H1 (cell line): Measurements from ENCODE around the gene NTPCR. TPM values are rescaled to one million over a fixed set of nuclear protein-coding genes. Genes with fewer than 3 reads are reported as not detected.

Source experiments
- CTCF ChIA-PET: fragments of 300-600 bp; sonication (Branson Sonifier 250); formaldehyde crosslinking; loops from one replicate; lab custom pipeline; 2021; ENCODE audit not compliant: partially characterized antibody; lab: Charles Lee
- POLR2A ChIA-PET: fragments of 300-600 bp; sonication (Branson Sonifier 250); formaldehyde crosslinking; loops from one replicate; lab custom pipeline; 2021; ENCODE audit warnings: inconsistent platforms; ENCODE audit not compliant: partially characterized antibody; lab: Charles Lee
- DNase-seq, 2 experiments: peaks; one replicate each; pipeline versions ENCODE4 v3.0.0 to v3.0.0-alpha.2; 2010 to 2022; ENCODE audit warnings: low spot score in 2 of 2, low read depth in 1 of 2, mixed read lengths in 1 of 2
- FAIRE-seq: peaks from 2 replicates; lab custom pipeline; 2011; peaks lifted over from hg19 to GRCh38; lab: Jason Lieb, UNC
- H2AFZ ChIP-seq: 2 replicates; pipeline ENCODE4 v1.8.1; 2012; ENCODE audit warnings: low read length, inconsistent platforms
- H2AK5ac ChIP-seq: 2 replicates; pipeline ENCODE4 v1.6.1; 2013; ENCODE audit warnings: low read depth, low read length
- H2BK120ac ChIP-seq: replicated peaks from 2 replicates; pipeline ENCODE3; 2013; ENCODE audit warnings: low read depth, low read length, inconsistent platforms
- H2BK12ac ChIP-seq: 2 replicates; pipeline ENCODE4 v1.6.1; 2013; ENCODE audit warnings: low read depth, low read length
- H2BK15ac ChIP-seq: 2 replicates; pipeline ENCODE4 v1.6.1; 2013; ENCODE audit warnings: low read length
- H2BK20ac ChIP-seq: 2 replicates; pipeline ENCODE4 v1.6.1; 2013; ENCODE audit warnings: low read length
- H2BK5ac ChIP-seq: 2 replicates; pipeline ENCODE4 v1.6.1; 2013; ENCODE audit warnings: low read depth, low read length
- H3K14ac ChIP-seq: 2 replicates; pipeline ENCODE4 v1.6.1; 2013; ENCODE audit warnings: inconsistent platforms; ENCODE audit not compliant: insufficient read length
- H3K18ac ChIP-seq: 2 replicates; pipeline ENCODE4 v1.6.1; 2013; ENCODE audit warnings: low read length; ENCODE audit errors: extremely low read depth
- H3K23ac ChIP-seq: 2 replicates; pipeline ENCODE4 v1.6.1; 2013; ENCODE audit warnings: inconsistent platforms; ENCODE audit not compliant: insufficient read length
- H3K23me2 ChIP-seq: 2 replicates; pipeline ENCODE4 v1.6.1; 2013; ENCODE audit warnings: low read depth, low read length
- H3K27ac ChIP-seq: 2 replicates; pipeline ENCODE4 v1.6.1; 2011; ENCODE audit warnings: low read depth, low read length, inconsistent platforms
- H3K27me3 ChIP-seq, 4 experiments: replicated peaks in 1 of 4; 1 replicate in 1 of 4; 2 replicates in 3 of 4; pipeline versions ENCODE4 v1.6.1 to v1.8.1; 2011 to 2013; ENCODE audit warnings: low read length in 3 of 4, mild to moderate bottlenecking in 3 of 4, inconsistent platforms in 2 of 4, mixed read lengths in 2 of 4, moderate library complexity in 1 of 4; ENCODE audit not compliant: control insufficient read depth in 3 of 4, insufficient read depth in 3 of 4; ENCODE audit errors: extremely low read depth in 1 of 4
- H3K36me3 ChIP-seq, 4 experiments: 2 replicates each; pipeline versions ENCODE4 v1.6.1 to v1.8.1; 2011 to 2013; ENCODE audit warnings: mild to moderate bottlenecking in 4 of 4, low read length in 3 of 4, moderate library complexity in 2 of 4, control low read depth in 1 of 4, inconsistent platforms in 1 of 4; ENCODE audit not compliant: insufficient read depth in 4 of 4, control insufficient read depth in 2 of 4
- H3K4ac ChIP-seq: replicated peaks from 2 replicates; pipeline ENCODE3; 2013; ENCODE audit warnings: low read length, low read depth, mixed read lengths, inconsistent platforms; ENCODE audit not compliant: insufficient read length
- H3K4me1 ChIP-seq, 4 experiments: replicated peaks in 1 of 4; 1 replicate in 1 of 4; 2 replicates in 3 of 4; pipeline versions ENCODE4 v1.6.1 to v1.8.1; 2011 to 2013; ENCODE audit warnings: low read length in 3 of 4, inconsistent platforms in 2 of 4, mixed read lengths in 1 of 4; ENCODE audit not compliant: insufficient read depth in 4 of 4, control insufficient read depth in 3 of 4
- H3K4me2 ChIP-seq, 2 experiments: 2 replicates each; pipeline versions ENCODE4 v1.6.1 to v1.8.1; 2011 to 2013; ENCODE audit warnings: low read depth in 2 of 2, low read length in 2 of 2, control low read depth in 1 of 2, inconsistent platforms in 1 of 2, mild to moderate bottlenecking in 1 of 2; ENCODE audit not compliant: insufficient read depth in 1 of 2
- H3K4me3 ChIP-seq, 4 experiments: fragments of 200-600, 300-600 bp in 1 of 4; sonication (generic), shearing (Covaris generic), sonication (Bioruptor Twin) in 1 of 4; 2 replicates each; pipeline versions ENCODE4 v1.5.1 to v1.8.1; 2011 to 2016; ENCODE audit warnings: low read length in 4 of 4, low read depth in 3 of 4, control low read depth in 2 of 4, inconsistent platforms in 2 of 4, mild to moderate bottlenecking in 2 of 4, mixed read lengths in 1 of 4, moderate library complexity in 1 of 4; ENCODE audit not compliant: insufficient read depth in 2 of 4; ENCODE audit errors: extremely low read depth in 1 of 4
- H3K56ac ChIP-seq: replicated peaks from 2 replicates; pipeline ENCODE3; 2013; ENCODE audit warnings: low read depth, mild to moderate bottlenecking, mixed read lengths, low read length, inconsistent platforms; ENCODE audit not compliant: insufficient read length
- H3K79me1 ChIP-seq: 2 replicates; pipeline ENCODE4 v1.6.1; 2013; ENCODE audit warnings: low read depth, low read length, control low read depth
- H3K79me2 ChIP-seq, 2 experiments: 2 replicates each; pipeline versions ENCODE4 v1.6.1 to v1.8.1; 2012 to 2013; ENCODE audit warnings: low read length in 2 of 2, mild to moderate bottlenecking in 2 of 2, inconsistent platforms in 1 of 2; ENCODE audit not compliant: insufficient read depth in 2 of 2, control insufficient read depth in 1 of 2
- H3K9ac ChIP-seq, 4 experiments: replicated peaks in 1 of 4; 1 replicate in 1 of 4; 2 replicates in 3 of 4; pipeline versions ENCODE4 v1.6.1 to v1.8.1; 2011 to 2013; ENCODE audit warnings: low read depth in 3 of 4, low read length in 3 of 4, control low read depth in 2 of 4, mild to moderate bottlenecking in 2 of 4, moderate library complexity in 2 of 4, inconsistent platforms in 1 of 4; ENCODE audit errors: extremely low read depth in 1 of 4
- H3K9me3 ChIP-seq, 2 experiments: 2 replicates each; pipeline versions ENCODE4 v1.6.1 to v1.8.1; 2012 to 2013; ENCODE audit warnings: mild to moderate bottlenecking in 2 of 2, moderate library complexity in 2 of 2, control low read depth in 1 of 2, inconsistent platforms in 1 of 2, low read depth in 1 of 2, low read length in 1 of 2, mixed read lengths in 1 of 2; ENCODE audit not compliant: insufficient read depth in 2 of 2
- H4K20me1 ChIP-seq, 2 experiments: replicated peaks in 1 of 2; 2 replicates each; pipeline versions ENCODE3 to v1.8.1; 2011 to 2013; ENCODE audit warnings: inconsistent platforms in 2 of 2, low read length in 2 of 2, mild to moderate bottlenecking in 1 of 2; ENCODE audit not compliant: insufficient read depth in 2 of 2, control insufficient read depth in 1 of 2
- H4K5ac ChIP-seq: 2 replicates; pipeline ENCODE4 v1.6.1; 2013; ENCODE audit warnings: low read length, low read depth, mixed read lengths, inconsistent platforms; ENCODE audit not compliant: insufficient read length
- H4K8ac ChIP-seq: 2 replicates; pipeline ENCODE4 v1.8.0; 2013; ENCODE audit warnings: mild to moderate bottlenecking, moderate library complexity, low read length, inconsistent platforms; ENCODE audit not compliant: insufficient read depth; ENCODE audit errors: extremely low read depth
- H4K91ac ChIP-seq: replicated peaks from 2 replicates; pipeline ENCODE3; 2013; ENCODE audit warnings: low read length, mixed read lengths, inconsistent platforms; ENCODE audit not compliant: insufficient read length
- ATF2 ChIP-seq: IDR thresholded peaks from 2 replicates; pipeline ENCODE4 v1.6.1; 2012; ENCODE audit warnings: low read length, inconsistent platforms
- CBX5 ChIP-seq: fragments of 300-800, 300-1000 bp; sonication (generic); IDR thresholded peaks from 2 replicates; pipeline ENCODE4 v1.7.1; 2016; ENCODE audit warnings: antibody characterized with exemption, low read length, low read depth
- E2F6 ChIP-seq: IDR thresholded peaks from 2 replicates; pipeline ENCODE4 v1.6.1; 2012; ENCODE audit warnings: inconsistent platforms
- EGR1 ChIP-seq: IDR thresholded peaks from 2 replicates; pipeline ENCODE4 v1.6.1; 2011; ENCODE audit warnings: low read depth, low read length, borderline replicate concordance
- HDAC6 ChIP-seq: IDR thresholded peaks from one replicate; pipeline ENCODE4 v1.7.1; 2012; ENCODE audit warnings: low read depth, mild to moderate bottlenecking, inconsistent platforms, low read length, moderate library complexity
- JUN ChIP-seq: IDR thresholded peaks from 2 replicates; pipeline ENCODE4 v1.6.1; 2011; ENCODE audit warnings: low read depth, mild to moderate bottlenecking, improper control_type of control experiment, low read length
- MAX ChIP-seq: IDR thresholded peaks from 2 replicates; pipeline ENCODE4 v1.6.1; 2012; ENCODE audit warnings: inconsistent platforms
- RBBP5 ChIP-seq: IDR thresholded peaks from 2 replicates; pipeline ENCODE4 v1.7.1; 2012; ENCODE audit warnings: low read depth, mild to moderate bottlenecking, inconsistent platforms, low read length, moderate library complexity, borderline replicate concordance
- SAP30 ChIP-seq: fragments of 300-600 bp; sonication (generic); IDR thresholded peaks from 2 replicates; pipeline ENCODE4 v1.7.1; 2012; ENCODE audit warnings: low read length, moderate library complexity, mild to moderate bottlenecking, inconsistent platforms; ENCODE audit not compliant: insufficient read depth, insufficient replicate concordance
- SIRT6 ChIP-seq: IDR thresholded peaks from one replicate; pipeline ENCODE4 v1.7.1; 2012; ENCODE audit warnings: low read length, inconsistent platforms
- TAF7 ChIP-seq: optimal IDR thresholded peaks from 2 replicates; pipeline ENCODE3; 2011; ENCODE audit warnings: low read depth, mild to moderate bottlenecking, inconsistent platforms, low read length, moderate library complexity, borderline replicate concordance
- WGBS, 2 experiments: shearing (Covaris generic) in 1 of 2; methylation state at CpG; one replicate each; pipeline versions ENCODE4 v1.1.6 to v1.1.7; 2013 to 2015; ENCODE audit warnings: low lambda C conversion rate in 2 of 2, mixed read lengths in 2 of 2, inconsistent platforms in 1 of 2, low coverage in 1 of 2, missing lambda C conversion rate in 1 of 2; ENCODE audit not compliant: insufficient replicate concordance in 2 of 2, insufficient coverage in 1 of 2, insufficient read length in 1 of 2; ENCODE audit errors: extremely low coverage in 1 of 2, missing lambda C conversion rate in 1 of 2; 5-methylcytosine and 5-hydroxymethylcytosine counted together
- polyA plus RNA-seq, 7 experiments: library from polyadenylated mRNA; depleted of rRNA in 3 of 7; stranded (reverse) in 5 of 7; unstranded in 2 of 7; fragments of >200 nt in 5 of 7; fragments of 200-250 nt in 2 of 7; gene quantifications; 1 replicate in 5 of 7; 2 replicates in 1 of 7; 4 replicates in 1 of 7; pipeline versions ENCODE4 v1.2.1 to v1.2.3, GENCODE V29; 2011 to 2013; ENCODE audit warnings: missing spikeins in 2 of 7, mixed read lengths in 2 of 7
- total RNA-seq: library from RNA; stranded (reverse); fragmentation: NEBNext Ultra II Directional; extraction: Animal tissue kit (Norgen Biotek cat#: 25700); gene quantifications from 2 replicates; pipeline ENCODE4 v1.2.1, GENCODE V29; 2021

Gene NTPCR
- total and polyA plus RNA-seq, 2 of the 8 experiments (the other 6 are each of a cell fraction or from before 2014, with no cell fraction given) = 22.6 to 73.1 TPM

- Histone ChIP-seq H2BK15ac (no peak overlapping the region), H3K4me2 (no peak overlapping the region), H3K4me3 (no peak overlapping the region), H4K91ac (no peak overlapping the region), H2BK20ac (no peak overlapping the region), H3K27me3 (no peaks in the 10 kb centered on the region), H2AK5ac (no peak overlapping the region), H4K5ac (no peak overlapping the region), H2BK5ac (no peak overlapping the region), H3K79me1 (no peaks in the 10 kb centered on the region), H3K79me2 (no peaks in the 10 kb centered on the region), H3K18ac (no peak overlapping the region), H2BK120ac (no peak overlapping the region), H3K27ac (no peak overlapping the region), H3K9ac (no peak overlapping the region), H3K56ac (no peak overlapping the region), H4K20me1 (no peaks in the 10 kb centered on the region), H3K9me3 (no peaks in the 10 kb centered on the region), H2BK12ac (no peak overlapping the region), H3K23ac (no peak overlapping the region), H3K4ac (no peak overlapping the region), H2AFZ (no peak overlapping the region), H3K4me1 (no peaks in the 10 kb centered on the region), H3K23me2 (no peaks in the 10 kb centered on the region), H4K8ac (no peak overlapping the region), H3K36me3 (peaks cover 0 to 3% (median 2%) of the 10 kb centered on the region in 4 experiments; a peak in 4 of 8 replicates), H3K14ac (no peak overlapping the region)
- ChIA-PET POLR2A (no interaction called here), CTCF (interaction anchor here (0.7 to 2.4 kb wide), 5 partner anchors 19 to 371 kb away, joined by 3 to 15 read pairs (median 3); no protein-coding TSS in a partner anchor)
- no peak for TF ChIP-seq SAP30
- no peak for TF ChIP-seq ATF2
- no peak for TF ChIP-seq EGR1
- TF ChIP-seq MAX = no peak
- no peak for TF ChIP-seq RBBP5
- TF ChIP-seq TAF7 = no peak
- no peak for TF ChIP-seq CBX5
- no peak for TF ChIP-seq HDAC6
- TF ChIP-seq E2F6 = no peak
- no peak for TF ChIP-seq SIRT6
- TF ChIP-seq JUN = no peak
- no peak for DNase-seq
- WGBS, 2 experiments = 96% methylated on average over 6 of the region's 6 CpGs; no CpG with 5 or more reads in 1 of the 2 experiments
- no peak for FAIRE-seq
Measured at GRCh38 chr1:233006108-233006507, 55.7 kb downstream of the NTPCR start.
